ENCODE data around the gene SIK3. TPM values are rescaled to one million over a fixed set of nuclear protein-coding genes. Genes with fewer than 3 reads are reported as not detected.

SIK3 gene
- total RNA-seq, 2 donors from 2014 or later: 88.7 to 111 TPM

DNA sequence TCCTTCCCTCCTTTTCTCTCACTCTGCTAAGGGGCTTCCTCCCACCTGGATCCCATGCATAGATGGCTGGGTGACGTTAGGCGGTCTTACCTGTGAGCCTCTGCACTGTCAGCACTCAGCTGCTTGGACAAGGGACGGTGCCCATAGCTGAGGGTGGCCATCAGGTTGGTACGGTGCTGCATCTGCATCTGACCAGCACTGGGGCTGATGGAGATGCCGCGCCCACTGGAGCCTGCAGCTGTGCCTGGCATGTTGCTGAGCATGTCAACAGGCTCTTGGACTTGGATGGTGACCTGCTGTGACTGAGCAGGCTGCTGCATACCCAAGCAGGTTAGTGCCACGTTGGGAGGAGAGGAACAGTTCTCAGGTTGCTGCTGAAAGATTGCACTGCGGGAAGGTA lies 239.1 kb downstream of the SIK3 start:
- peaks cover 31% of the 10 kb centered on the region for H3K36me3 Mint-ChIP-seq
- H3K27me3 Mint-ChIP-seq: no peaks in the 10 kb centered on the region
- no peak overlapping the region for H3K4me3 Mint-ChIP-seq
- ATAC-seq (no peak), DNase-seq (ENCODE audit: low spot score) (no peak)
- H3K4me1 Mint-ChIP-seq (ENCODE audit: low read depth in 2 of 2): peaks cover 26 to 30% of the 10 kb centered on the region in 2 donors
- no peak overlapping the region for H3K27ac Mint-ChIP-seq
- no peaks in the 10 kb centered on the region for H3K9me3 Mint-ChIP-seq

DNA sequence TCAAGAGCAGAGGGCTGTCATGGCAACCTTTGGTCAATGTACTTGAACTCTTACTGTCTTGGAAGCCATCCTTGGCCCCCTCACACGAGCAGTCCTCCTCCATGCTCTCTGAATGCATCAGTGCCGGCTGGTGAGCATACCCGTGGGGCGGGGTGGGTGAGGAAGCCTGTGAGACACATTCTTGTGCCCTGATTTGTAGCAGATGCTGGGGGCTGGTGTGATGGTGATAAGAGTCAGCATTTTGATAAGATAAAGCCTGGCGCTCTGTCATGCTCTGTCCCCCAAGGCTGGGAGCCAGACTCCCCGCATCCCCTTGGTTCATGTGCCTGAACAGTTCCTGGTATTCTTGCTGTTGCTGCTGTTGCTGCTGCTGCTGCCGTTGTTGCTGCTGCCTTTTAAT lies 240.3 kb downstream of the SIK3 start:
- H3K36me3 Mint-ChIP-seq: peaks cover 25% of the 10 kb centered on the region
- H3K4me1 Mint-ChIP-seq (ENCODE audit: low read depth in 2 of 2): peaks cover 38 to 42% of the 10 kb centered on the region in 2 donors
- no peak for ATAC-seq
- no peak overlapping the region for H3K4me3 Mint-ChIP-seq
- H3K27ac Mint-ChIP-seq: no peak overlapping the region
- no peaks in the 10 kb centered on the region for H3K9me3 Mint-ChIP-seq
- no peaks in the 10 kb centered on the region for H3K27me3 Mint-ChIP-seq
- DNase-seq (ENCODE audit: low spot score): no peak

GRCh38 chr11:116857316-116857715 lies 240.9 kb downstream of the SIK3 start:
- Mint-ChIP-seq H3K36me3 (peaks cover 25% of the 10 kb centered on the region), H3K27me3 (no peaks in the 10 kb centered on the region), H3K4me1 (ENCODE audit: low read depth in 2 of 2) (peaks cover 44 to 48% of the 10 kb centered on the region in 2 donors), H3K27ac (peak overlapping the region; percentile 69 to 89), H3K9me3 (no peaks in the 10 kb centered on the region), H3K4me3 (no peak overlapping the region)
- ATAC-seq (no peak), DNase-seq (ENCODE audit: low spot score) (no peak)

GRCh38 chr11:116856423-116856822 lies 241.8 kb downstream of the SIK3 start:
- ATAC-seq (no peak), DNase-seq (ENCODE audit: low spot score) (no peak)
- Mint-ChIP-seq H3K9me3 (no peaks in the 10 kb centered on the region), H3K27ac (peak overlapping the region; percentile 69 to 89), H3K4me3 (peak overlapping the region; percentile 2), H3K27me3 (no peaks in the 10 kb centered on the region), H3K4me1 (ENCODE audit: low read depth in 2 of 2) (peaks cover 48 to 54% of the 10 kb centered on the region in 2 donors), H3K36me3 (peaks cover 18% of the 10 kb centered on the region)

GRCh38 chr11:116855413-116855812 lies 242.8 kb downstream of the SIK3 start:
- peaks cover 55 to 59% of the 10 kb centered on the region in 2 donors for H3K4me1 Mint-ChIP-seq (ENCODE audit: low read depth in 2 of 2)
- peaks cover 18% of the 10 kb centered on the region for H3K36me3 Mint-ChIP-seq
- ATAC-seq: no peak
- H3K27me3 Mint-ChIP-seq: no peaks in the 10 kb centered on the region
- DNase-seq (ENCODE audit: low spot score): no peak
- peak overlapping the region; percentile 45 for H3K4me3 Mint-ChIP-seq
- H3K27ac Mint-ChIP-seq: peak overlapping the region; percentile 69 to 89
- no peaks in the 10 kb centered on the region for H3K9me3 Mint-ChIP-seq

- ATAC-seq (peak; percentile 95 to 97), DNase-seq (ENCODE audit: low spot score) (peak; percentile 75)
- peak overlapping the region; percentile 84 to 89 for H3K27ac Mint-ChIP-seq
- peak overlapping the region; percentile 81 for H3K4me3 Mint-ChIP-seq
- peaks cover 23% of the 10 kb centered on the region for H3K36me3 Mint-ChIP-seq
- H3K4me1 Mint-ChIP-seq (ENCODE audit: low read depth in 2 of 2): peaks cover 64 to 66% of the 10 kb centered on the region in 2 donors
- no peaks in the 10 kb centered on the region for H3K9me3 Mint-ChIP-seq
- H3K27me3 Mint-ChIP-seq: no peaks in the 10 kb centered on the region
Measured at GRCh38 chr11:116853461-116854073, 244.7 kb downstream of the SIK3 start.

DNA sequence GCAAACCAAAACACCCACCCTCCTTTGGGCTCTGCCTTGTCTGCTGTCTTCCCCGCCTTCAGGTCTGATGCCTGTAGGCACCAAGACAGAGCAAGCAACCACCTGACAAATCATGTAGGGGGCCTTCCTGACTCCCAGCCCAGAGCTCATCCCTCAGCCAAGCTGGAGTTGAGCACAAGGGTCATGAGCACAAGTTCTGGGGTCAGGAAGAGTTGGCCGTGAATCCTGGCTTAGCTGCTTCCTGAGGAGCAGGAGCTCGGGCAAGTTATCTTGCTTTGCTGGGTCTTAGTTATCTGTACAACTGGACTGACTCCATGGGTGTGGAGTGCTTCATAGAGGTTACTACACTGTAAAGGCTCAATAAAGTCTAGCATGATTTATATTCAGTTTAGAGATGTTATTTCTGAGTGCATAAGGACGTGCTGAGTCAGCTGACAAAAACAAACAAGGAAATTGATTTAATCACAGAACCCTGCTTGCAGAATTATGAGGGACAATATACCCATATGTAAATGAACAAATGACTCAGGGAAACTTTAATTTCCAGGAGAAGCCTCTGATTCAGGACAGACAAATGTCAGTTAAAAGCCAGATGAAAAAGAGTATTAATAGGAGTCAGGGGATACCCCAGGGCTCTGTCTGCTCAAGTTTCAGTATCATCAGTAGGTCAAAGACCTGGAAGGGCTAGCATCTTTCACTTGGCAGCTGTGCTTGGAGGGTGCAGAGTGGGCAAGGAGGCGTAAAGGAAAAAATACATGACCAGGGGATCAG lies 245.8 kb downstream of the SIK3 start:
- Mint-ChIP-seq H3K4me3 (peak overlapping the region; percentile 81), H3K27ac (peak overlapping the region; percentile 84 to 89), H3K36me3 (peaks cover 23% of the 10 kb centered on the region), H3K27me3 (no peaks in the 10 kb centered on the region), H3K9me3 (no peaks in the 10 kb centered on the region), H3K4me1 (ENCODE audit: low read depth in 2 of 2) (peaks cover 64 to 66% of the 10 kb centered on the region in 2 donors)
- ATAC-seq (no peak), DNase-seq (ENCODE audit: low spot score) (no peak)

- Mint-ChIP-seq H3K36me3 (peaks cover 18% of the 10 kb centered on the region), H3K27ac (peak overlapping the region; percentile 84 to 89), H3K27me3 (no peaks in the 10 kb centered on the region), H3K4me1 (ENCODE audit: low read depth in 2 of 2) (peaks cover 60 to 65% of the 10 kb centered on the region in 2 donors), H3K9me3 (no peaks in the 10 kb centered on the region), H3K4me3 (peak overlapping the region; percentile 81)
- ATAC-seq (peak; percentile 55 to 61), DNase-seq (ENCODE audit: low spot score) (peak; percentile 79)
Measured at GRCh38 chr11:116851626-116852025, 246.6 kb downstream of the SIK3 start.

GRCh38 chr11:116849486-116849885 lies 248.7 kb downstream of the SIK3 start:
- Mint-ChIP-seq H3K27ac (peak overlapping the region; percentile 0 to 23), H3K36me3 (peaks cover 30% of the 10 kb centered on the region), H3K4me3 (no peak overlapping the region), H3K27me3 (no peaks in the 10 kb centered on the region), H3K9me3 (no peaks in the 10 kb centered on the region), H3K4me1 (ENCODE audit: low read depth in 2 of 2) (peaks cover 46 to 49% of the 10 kb centered on the region in 2 donors)
- ATAC-seq (no peak), DNase-seq (ENCODE audit: low spot score) (no peak)

GRCh38 chr11:116849060-116849459 lies 249.2 kb downstream of the SIK3 start:
- H3K9me3 Mint-ChIP-seq: no peaks in the 10 kb centered on the region
- no peak for ATAC-seq
- no peak overlapping the region for H3K27ac Mint-ChIP-seq
- H3K4me3 Mint-ChIP-seq: no peak overlapping the region
- no peak for DNase-seq (ENCODE audit: low spot score)
- H3K4me1 Mint-ChIP-seq (ENCODE audit: low read depth in 2 of 2): peaks cover 41 to 44% of the 10 kb centered on the region in 2 donors
- no peaks in the 10 kb centered on the region for H3K27me3 Mint-ChIP-seq
- peaks cover 30% of the 10 kb centered on the region for H3K36me3 Mint-ChIP-seq

DNA sequence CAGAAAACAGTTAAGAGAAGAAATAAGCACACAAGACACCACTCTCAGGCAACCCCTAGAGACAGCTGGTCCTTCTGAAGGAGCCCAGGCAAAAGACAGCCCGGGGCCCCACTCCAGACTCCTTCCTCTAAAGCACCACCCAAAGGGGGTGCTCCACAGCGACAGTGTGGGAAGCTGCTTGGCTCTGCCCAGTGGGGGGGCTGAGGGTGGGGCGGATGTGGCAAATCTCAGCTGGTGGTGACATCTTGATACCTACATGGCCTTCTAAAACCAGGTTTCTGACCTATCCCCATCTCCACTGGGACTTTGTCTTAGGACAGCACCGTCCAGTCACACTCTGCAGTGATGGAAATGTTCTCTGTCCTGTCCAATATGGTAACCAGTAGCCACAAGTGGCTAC lies 250.6 kb downstream of the SIK3 start:
- DNase-seq (ENCODE audit: low spot score) (no peak), ATAC-seq (no peak)
- peaks cover 30% of the 10 kb centered on the region for H3K36me3 Mint-ChIP-seq
- no peak overlapping the region for H3K27ac Mint-ChIP-seq
- H3K4me3 Mint-ChIP-seq: no peak overlapping the region
- no peaks in the 10 kb centered on the region for H3K27me3 Mint-ChIP-seq
- H3K4me1 Mint-ChIP-seq (ENCODE audit: low read depth in 2 of 2): peaks cover 27 to 30% of the 10 kb centered on the region in 2 donors
- no peaks in the 10 kb centered on the region for H3K9me3 Mint-ChIP-seq

DNA sequence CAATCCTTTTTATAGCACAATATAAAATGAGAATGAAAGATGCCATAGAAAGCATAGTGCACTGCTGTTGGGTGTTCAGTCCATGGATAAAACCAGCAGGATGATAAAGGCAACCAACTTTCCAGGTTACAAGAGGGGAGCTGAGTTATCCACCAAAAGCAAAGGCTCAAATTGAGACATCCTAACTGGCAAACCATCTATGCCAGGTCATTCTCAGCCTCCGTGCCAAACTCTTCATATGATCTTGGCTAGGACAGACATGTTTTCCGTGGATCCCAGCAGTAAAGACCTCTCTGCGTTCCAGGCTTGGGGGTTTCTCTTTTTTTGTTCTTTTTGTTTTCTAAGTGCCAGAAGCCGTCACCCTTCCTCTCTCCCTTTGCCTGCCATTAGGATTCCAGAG lies 253.5 kb downstream of the SIK3 start:
- Mint-ChIP-seq H3K4me1 (ENCODE audit: low read depth in 2 of 2) (peaks cover 2 to 3% of the 10 kb centered on the region in 2 donors), H3K4me3 (no peak overlapping the region), H3K9me3 (no peaks in the 10 kb centered on the region), H3K27ac (peak overlapping the region in 1 of 2 donors; percentile 6), H3K36me3 (peaks cover 22% of the 10 kb centered on the region), H3K27me3 (no peaks in the 10 kb centered on the region)
- ATAC-seq (no peak), DNase-seq (ENCODE audit: low spot score) (peak; percentile 5)

DNA sequence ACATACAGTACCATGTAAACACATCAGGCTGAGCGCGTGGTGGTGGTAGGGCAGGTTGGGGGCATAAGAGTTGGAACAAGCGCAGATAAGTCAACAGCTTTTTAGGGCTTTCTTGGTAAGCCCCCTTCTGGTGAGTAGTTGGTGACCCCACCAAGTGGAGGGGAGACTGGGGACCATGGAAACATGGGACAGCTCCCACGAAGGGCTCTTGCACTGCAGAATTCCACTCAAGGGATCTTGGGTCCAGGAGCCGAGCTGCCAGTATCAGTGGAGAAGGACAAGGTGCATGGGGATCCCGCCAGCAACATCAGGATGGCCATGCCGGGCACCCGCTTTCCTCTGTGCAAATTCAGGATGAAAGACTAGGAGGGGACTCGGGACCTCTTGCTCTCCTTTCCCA lies 254.6 kb downstream of the SIK3 start:
- DNase-seq (ENCODE audit: low spot score): peak; percentile 55
- no peaks in the 10 kb centered on the region for H3K27me3 Mint-ChIP-seq
- peaks cover 17% of the 10 kb centered on the region for H3K36me3 Mint-ChIP-seq
- no peak for ATAC-seq
- H3K27ac Mint-ChIP-seq: no peak overlapping the region
- no peaks in the 10 kb centered on the region for H3K4me1 Mint-ChIP-seq (ENCODE audit: low read depth in 2 of 2)
- no peak overlapping the region for H3K4me3 Mint-ChIP-seq
- no peaks in the 10 kb centered on the region for H3K9me3 Mint-ChIP-seq

DNA sequence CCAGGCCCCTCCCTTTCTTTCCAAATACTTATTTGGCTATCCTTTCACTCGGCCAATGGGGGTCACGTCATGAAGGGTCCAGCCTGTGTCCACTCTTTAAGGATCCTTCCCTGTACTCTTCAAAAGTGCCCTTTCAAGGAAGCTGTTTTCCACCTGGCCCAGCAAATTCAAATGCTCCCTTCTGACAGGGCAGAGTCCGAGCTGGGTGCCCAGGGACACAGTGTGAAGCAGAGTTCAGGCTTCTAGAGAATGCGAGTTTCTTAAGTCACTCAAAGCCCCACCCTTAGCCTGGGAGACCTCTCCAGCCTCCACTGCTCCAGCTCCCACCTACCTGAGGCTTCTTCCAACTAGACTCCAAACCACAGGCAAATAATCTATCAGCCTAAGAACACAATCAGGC lies 255.3 kb downstream of the SIK3 start:
- Mint-ChIP-seq H3K27ac (no peak overlapping the region), H3K36me3 (peaks cover 17% of the 10 kb centered on the region), H3K9me3 (no peaks in the 10 kb centered on the region), H3K27me3 (no peaks in the 10 kb centered on the region), H3K4me3 (no peak overlapping the region), H3K4me1 (ENCODE audit: low read depth in 2 of 2) (no peaks in the 10 kb centered on the region)
- DNase-seq (ENCODE audit: low spot score): peak; percentile 48
- ATAC-seq: no peak

Data from natural killer cell treated with Interleukin-12 subunit alpha and Interleukin-12 subunit beta and Interleukin-15 and Interleukin-18, amount 100 ng/mL, for 72 hours (primary cell).